ENCODE measurements around the gene TMEM50A. TPM values are rescaled to one million over a fixed set of nuclear protein-coding genes. Genes with fewer than 3 reads are reported as not detected.

TMEM50A gene
- total RNA-seq, 3 donors from 2014 or later (not counting 1 experiment from before 2014, with no cell fraction given): 99.9 to 117 (median 107) TPM

DNA sequence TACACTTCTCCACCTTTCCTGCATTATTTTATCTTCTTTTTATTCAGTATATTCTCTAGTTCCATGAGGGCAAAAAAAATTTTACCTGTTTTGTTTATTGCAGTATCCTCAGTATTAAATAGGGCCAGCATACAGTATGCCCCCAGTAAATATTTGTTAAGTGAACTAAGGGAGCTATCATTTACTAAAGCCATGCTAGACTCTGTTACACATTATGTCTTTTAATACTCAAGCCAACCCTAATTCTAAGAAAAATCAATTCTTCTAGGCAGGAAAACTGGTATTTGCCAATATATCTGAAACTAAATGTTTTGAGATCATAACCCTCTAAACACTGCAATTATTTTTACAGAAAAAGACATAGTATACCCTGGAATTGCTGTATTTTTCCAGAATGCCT is 18.3 kb downstream of the TMEM50A start:
- TF ChIP-seq, protein P1, sequence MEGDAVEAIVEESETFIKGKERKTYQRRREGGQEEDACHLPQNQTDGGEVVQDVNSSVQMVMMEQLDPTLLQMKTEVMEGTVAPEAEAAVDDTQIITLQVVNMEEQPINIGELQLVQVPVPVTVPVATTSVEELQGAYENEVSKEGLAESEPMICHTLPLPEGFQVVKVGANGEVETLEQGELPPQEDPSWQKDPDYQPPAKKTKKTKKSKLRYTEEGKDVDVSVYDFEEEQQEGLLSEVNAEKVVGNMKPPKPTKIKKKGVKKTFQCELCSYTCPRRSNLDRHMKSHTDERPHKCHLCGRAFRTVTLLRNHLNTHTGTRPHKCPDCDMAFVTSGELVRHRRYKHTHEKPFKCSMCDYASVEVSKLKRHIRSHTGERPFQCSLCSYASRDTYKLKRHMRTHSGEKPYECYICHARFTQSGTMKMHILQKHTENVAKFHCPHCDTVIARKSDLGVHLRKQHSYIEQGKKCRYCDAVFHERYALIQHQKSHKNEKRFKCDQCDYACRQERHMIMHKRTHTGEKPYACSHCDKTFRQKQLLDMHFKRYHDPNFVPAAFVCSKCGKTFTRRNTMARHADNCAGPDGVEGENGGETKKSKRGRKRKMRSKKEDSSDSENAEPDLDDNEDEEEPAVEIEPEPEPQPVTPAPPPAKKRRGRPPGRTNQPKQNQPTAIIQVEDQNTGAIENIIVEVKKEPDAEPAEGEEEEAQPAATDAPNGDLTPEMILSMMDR (IDR thresholded peaks at IDR 0.05): no peak
- H3K9me3 Mint-ChIP-seq: no peaks in the 10 kb centered on the region
- H3K36me3 Mint-ChIP-seq: no peaks in the 10 kb centered on the region
- H3K27ac Mint-ChIP-seq: peak overlapping the region in 1 of 2 donors; percentile 61
- H3K36me3 ChIP-seq (ENCODE audit: control insufficient read depth, insufficient read depth, low read length): peaks cover 78% of the 10 kb centered on the region
- no peaks in the 10 kb centered on the region for H3K27me3 Mint-ChIP-seq (ENCODE audit: low read depth in 2 of 2)
- H3K4me3 ChIP-seq (ENCODE audit: low read length): no peak overlapping the region
- no peaks in the 10 kb centered on the region for H3K4me1 ChIP-seq (ENCODE audit: control insufficient read depth, insufficient read depth, low read length)
- H3K27ac ChIP-seq (ENCODE audit: low read length): no peak overlapping the region
- intact Hi-C loops (cut with micrococcal nuclease): no loop called here
- DNase-seq (no peak), ATAC-seq (no peak)
- no peaks in the 10 kb centered on the region for H3K27me3 ChIP-seq (ENCODE audit: control insufficient read depth, insufficient read depth, low read length)
- H3K4me3 Mint-ChIP-seq: no peak overlapping the region
- H3K4me1 Mint-ChIP-seq: peaks cover 6 to 14% of the 10 kb centered on the region in 2 donors
- H3K9me3 ChIP-seq (ENCODE audit: control insufficient read depth, insufficient read depth, low read length): no peaks in the 10 kb centered on the region

DNA sequence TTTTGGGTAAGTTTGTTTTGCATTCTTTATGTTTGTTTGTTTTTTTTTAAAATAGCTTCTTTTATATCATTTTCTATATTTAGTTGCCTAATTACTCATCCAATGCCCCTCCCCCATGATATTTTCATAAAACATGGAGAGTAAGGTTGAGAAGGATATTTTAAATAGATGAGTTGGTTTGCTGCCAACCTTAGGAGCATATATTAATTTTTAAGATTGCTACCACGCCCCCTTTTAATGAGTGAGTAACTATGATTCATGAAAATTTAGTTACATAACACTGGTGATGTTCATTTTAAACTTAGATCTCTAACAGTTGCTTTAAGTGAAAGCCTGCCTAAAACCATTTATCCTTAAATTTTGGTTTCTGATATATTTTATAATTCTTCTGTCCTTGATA is 18.7 kb downstream of the TMEM50A start:
- no peaks in the 10 kb centered on the region for H3K27me3 ChIP-seq (ENCODE audit: control insufficient read depth, insufficient read depth, low read length)
- no CpG with 5 or more reads among the region's 1 CpG for WGBS (ENCODE audit: insufficient coverage)
- Mint-ChIP-seq H3K36me3 (no peaks in the 10 kb centered on the region), H3K9me3 (no peaks in the 10 kb centered on the region), H3K27ac (no peak overlapping the region), H3K4me1 (peaks cover 8 to 19% of the 10 kb centered on the region in 2 donors), H3K27me3 (ENCODE audit: low read depth in 2 of 2) (no peaks in the 10 kb centered on the region), H3K4me3 (no peak overlapping the region)
- intact Hi-C loops (cut with micrococcal nuclease): no loop called here
- H3K9me3 ChIP-seq (ENCODE audit: control insufficient read depth, insufficient read depth, low read length): no peaks in the 10 kb centered on the region
- no peaks in the 10 kb centered on the region for H3K4me1 ChIP-seq (ENCODE audit: control insufficient read depth, insufficient read depth, low read length)
- H3K4me3 ChIP-seq (ENCODE audit: low read length): no peak overlapping the region
- TF ChIP-seq, protein P1 (IDR thresholded peaks at IDR 0.05): no peak
- ATAC-seq: no peak
- H3K27ac ChIP-seq (ENCODE audit: low read length): no peak overlapping the region
- H3K36me3 ChIP-seq (ENCODE audit: control insufficient read depth, insufficient read depth, low read length): peaks cover 79% of the 10 kb centered on the region
- no peak for DNase-seq

DNA sequence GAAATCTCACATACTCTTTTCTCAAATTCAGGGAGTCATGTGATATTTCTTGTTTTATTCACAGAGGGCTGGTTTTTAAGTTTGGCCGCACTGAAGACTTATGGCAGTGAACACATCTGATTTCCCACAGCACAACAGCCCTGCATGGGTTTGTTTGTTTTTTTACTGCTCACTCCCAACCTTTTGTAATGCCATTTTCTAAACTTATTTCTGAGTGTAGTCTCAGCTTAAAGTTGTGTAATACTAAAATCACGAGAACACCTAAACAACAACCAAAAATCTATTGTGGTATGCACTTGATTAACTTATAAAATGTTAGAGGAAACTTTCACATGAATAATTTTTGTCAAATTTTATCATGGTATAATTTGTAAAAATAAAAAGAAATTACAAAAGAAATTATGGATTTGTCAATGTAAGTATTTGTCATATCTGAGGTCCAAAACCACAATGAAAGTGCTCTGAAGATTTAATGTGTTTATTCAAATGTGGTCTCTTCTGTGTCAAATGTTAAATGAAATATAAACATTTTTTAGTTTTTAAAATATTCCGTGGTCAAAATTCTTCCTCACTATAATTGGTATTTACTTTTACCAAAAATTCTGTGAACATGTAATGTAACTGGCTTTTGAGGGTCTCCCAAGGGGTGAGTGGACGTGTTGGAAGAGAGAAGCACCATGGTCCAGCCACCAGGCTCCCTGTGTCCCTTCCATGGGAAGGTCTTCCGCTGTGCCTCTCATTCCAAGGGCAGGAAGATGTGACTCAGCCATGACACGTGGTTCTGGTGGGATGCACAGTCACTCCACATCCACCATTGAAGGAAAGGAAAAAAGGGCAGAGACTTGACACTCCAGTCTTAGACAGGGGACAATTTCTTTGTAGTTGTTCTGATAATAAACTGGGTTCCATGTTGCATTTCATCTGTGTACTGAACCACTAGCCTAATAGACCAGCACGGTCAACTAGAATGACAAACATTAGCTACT is 22.8 kb downstream of the TMEM50A start:
- H3K4me1 Mint-ChIP-seq: peaks cover 11 to 17% of the 10 kb centered on the region in 2 donors
- H3K27me3 Mint-ChIP-seq (ENCODE audit: low read depth in 2 of 2): no peaks in the 10 kb centered on the region
- intact Hi-C loops (cut with micrococcal nuclease): no loop called here
- H3K4me3 Mint-ChIP-seq: no peak overlapping the region
- 95% methylated on average over 4 of the region's 7 CpGs for WGBS (ENCODE audit: insufficient coverage)
- peak overlapping the region in 1 of 2 donors; percentile 53 for H3K27ac Mint-ChIP-seq
- TF ChIP-seq, protein P1 (IDR thresholded peaks at IDR 0.05): no peak
- H3K4me1 ChIP-seq (ENCODE audit: control insufficient read depth, insufficient read depth, low read length): no peaks in the 10 kb centered on the region
- peaks cover 54% of the 10 kb centered on the region for H3K36me3 ChIP-seq (ENCODE audit: control insufficient read depth, insufficient read depth, low read length)
- no peaks in the 10 kb centered on the region for H3K27me3 ChIP-seq (ENCODE audit: control insufficient read depth, insufficient read depth, low read length)
- DNase-seq (no peak), ATAC-seq (no peak)
- no peak overlapping the region for H3K27ac ChIP-seq (ENCODE audit: low read length)
- no peak overlapping the region for H3K4me3 ChIP-seq (ENCODE audit: low read length)
- H3K36me3 Mint-ChIP-seq: no peaks in the 10 kb centered on the region
- H3K9me3 ChIP-seq (ENCODE audit: control insufficient read depth, insufficient read depth, low read length): no peaks in the 10 kb centered on the region
- no peaks in the 10 kb centered on the region for H3K9me3 Mint-ChIP-seq
